Measurements from ENCODE around the gene CFI.

- no peak for TF ChIP-seq TAF1 (IDR thresholded peaks at IDR 0.05; ENCODE audit: borderline replicate concordance, low read depth, low read length)
- TF ChIP-seq POLR2A (IDR thresholded peaks at IDR 0.05; ENCODE audit: low read depth, low read length) = no peak
- TF ChIP-seq POLR2AphosphoS5 (IDR thresholded peaks at IDR 0.05; ENCODE audit: low read depth, low read length) = no peak
Measured at GRCh38 chr4:109821185-109821584, 19.4 kb upstream of the CFI start.

Measured in GM12892 (cell line).